Smooth muscle cell (in vitro differentiated cells): ENCODE data around the gene RINL. TPM values are rescaled to one million over a fixed set of nuclear protein-coding genes. Genes with fewer than 3 reads are reported as not detected.

Source experiments
- DNase-seq: peaks from one replicate; lab custom pipeline; 2025; ENCODE audit not compliant: unreplicated experiment; lab: John Stamatoyannopoulos, UW
- H2AFZ ChIP-seq: fragments of 200-600 bp; sonication (generic); 2 replicates; pipeline ENCODE4 v1.6.0; 2016; ENCODE audit warnings: antibody characterized with exemption, low read depth, mild to moderate bottlenecking
- H3F3A ChIP-seq: fragments of 200-600 bp; sonication (generic); 2 replicates; pipeline ENCODE4 v1.6.0; 2017; ENCODE audit warnings: antibody characterized with exemption, low read depth
- H3K27ac ChIP-seq: fragments of 200-600 bp; sonication (generic); 2 replicates; pipeline ENCODE4 v1.5.1; 2016; ENCODE audit warnings: low read depth, mild to moderate bottlenecking
- H3K27me3 ChIP-seq: fragments of 200-600 bp; sonication (generic); 2 replicates; pipeline ENCODE4 v1.6.1; 2016; ENCODE audit warnings: low read depth, mild to moderate bottlenecking
- H3K36me3 ChIP-seq: fragments of 200-600 bp; sonication (generic); 2 replicates; pipeline ENCODE4 v1.5.1; 2016; ENCODE audit warnings: low read depth
- H3K4me1 ChIP-seq: fragments of 200-600 bp; sonication (generic); 2 replicates; pipeline ENCODE4 v1.5.1; 2016; ENCODE audit warnings: low read depth
- H3K4me2 ChIP-seq: fragments of 200-600 bp; sonication (generic); 2 replicates; pipeline ENCODE4 v1.6.0; 2016; ENCODE audit warnings: mild to moderate bottlenecking
- H3K4me3 ChIP-seq: fragments of 200-600 bp; sonication (generic); 2 replicates; pipeline ENCODE4 v1.5.1; 2016; ENCODE audit warnings: mild to moderate bottlenecking
- H3K79me2 ChIP-seq: fragments of 200-600 bp; sonication (generic); 2 replicates; pipeline ENCODE4 v1.6.0; 2016; ENCODE audit warnings: low read depth, mild to moderate bottlenecking
- H3K9ac ChIP-seq: fragments of 200-600 bp; sonication (generic); 2 replicates; pipeline ENCODE4 v1.6.0; 2016; ENCODE audit warnings: low read depth
- H3K9me3 ChIP-seq: fragments of 200-600 bp; sonication (generic); replicated peaks from 2 replicates; pipeline ENCODE4 v1.5.1; 2016; ENCODE audit warnings: low read depth
- H4K20me1 ChIP-seq: fragments of 200-600 bp; sonication (generic); 2 replicates; pipeline ENCODE4 v1.6.0; 2016; ENCODE audit warnings: low read depth
- WGBS: methylation state at CpG from one replicate; pipeline ENCODE4 v1.1.7; 2016; ENCODE audit warnings: low lambda C conversion rate; 5-methylcytosine and 5-hydroxymethylcytosine counted together
- polyA plus RNA-seq: library from polyadenylated mRNA; unstranded; fragments of >200 nt; fragmentation: Nextera tagmentation; extraction: Ambion mirVana; gene quantifications from 2 replicates; pipeline ENCODE4 v1.2.1, GENCODE V29; 2016
- total RNA-seq: library from RNA; depleted of rRNA; stranded (reverse); fragments of >200 nt; gene quantifications from 2 replicates; pipeline ENCODE4 v1.2.3, GENCODE V29; 2014
- TF ChIP-seq, protein P1 (sequence below): fragments of 200-600 bp; sonication (generic); IDR thresholded peaks from 2 replicates; pipeline ENCODE4 v1.5.1; 2017; ENCODE audit warnings: borderline replicate concordance, mild to moderate bottlenecking, antibody characterized with exemption; ENCODE audit not compliant: insufficient read depth, poor library complexity, severe bottlenecking

Gene RINL
- total and polyA plus RNA-seq, 2 experiments from 2014 or later: 2.0 to 3.0 TPM

DNA sequence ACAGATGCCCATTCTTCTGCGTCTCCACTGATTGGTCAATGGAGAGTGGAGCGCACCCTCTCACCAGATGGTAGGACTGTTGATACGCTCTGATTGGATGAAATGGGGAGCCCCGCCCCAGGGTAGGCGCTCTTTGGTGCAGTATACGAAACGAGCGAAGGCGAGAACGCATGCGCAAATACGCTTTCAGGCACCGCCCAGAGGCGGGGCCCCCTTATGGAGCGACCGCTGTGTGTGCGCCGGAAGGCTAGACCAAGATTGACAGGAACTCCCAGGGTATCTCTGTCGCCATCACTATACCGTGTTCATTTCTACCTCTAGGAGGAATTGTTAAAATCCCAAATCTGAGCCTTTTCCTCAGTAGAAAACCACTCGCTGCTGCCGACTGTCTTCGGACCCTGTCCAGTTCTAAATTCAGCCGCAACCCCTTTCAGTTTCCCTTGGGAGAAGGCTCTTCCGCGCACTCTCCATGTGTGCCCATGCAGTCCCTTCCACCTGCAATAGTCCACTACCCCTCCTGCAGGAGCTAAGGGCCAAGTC, 27.6 kb downstream of the RINL start:
- Histone ChIP-seq H3K27me3 (no peaks in the 10 kb centered on the region), H3K4me3 (peak overlapping the region; percentile 52), H3K4me2 (peak overlapping the region; percentile 85), H3F3A (peaks cover 12% of the 10 kb centered on the region), H4K20me1 (peaks cover 37% of the 10 kb centered on the region), H3K79me2 (peaks cover 35% of the 10 kb centered on the region), H3K4me1 (peaks cover 16% of the 10 kb centered on the region), H3K9ac (peak overlapping the region; percentile 72), H3K27ac (peak overlapping the region; percentile 93), H3K9me3 (no peaks in the 10 kb centered on the region), H3K36me3 (peaks cover 11% of the 10 kb centered on the region), H2AFZ (no peak overlapping the region)
- DNase-seq: peak; percentile 99
- WGBS: 1% methylated on average over 26 of the region's 26 CpGs
- TF ChIP-seq, protein P1, sequence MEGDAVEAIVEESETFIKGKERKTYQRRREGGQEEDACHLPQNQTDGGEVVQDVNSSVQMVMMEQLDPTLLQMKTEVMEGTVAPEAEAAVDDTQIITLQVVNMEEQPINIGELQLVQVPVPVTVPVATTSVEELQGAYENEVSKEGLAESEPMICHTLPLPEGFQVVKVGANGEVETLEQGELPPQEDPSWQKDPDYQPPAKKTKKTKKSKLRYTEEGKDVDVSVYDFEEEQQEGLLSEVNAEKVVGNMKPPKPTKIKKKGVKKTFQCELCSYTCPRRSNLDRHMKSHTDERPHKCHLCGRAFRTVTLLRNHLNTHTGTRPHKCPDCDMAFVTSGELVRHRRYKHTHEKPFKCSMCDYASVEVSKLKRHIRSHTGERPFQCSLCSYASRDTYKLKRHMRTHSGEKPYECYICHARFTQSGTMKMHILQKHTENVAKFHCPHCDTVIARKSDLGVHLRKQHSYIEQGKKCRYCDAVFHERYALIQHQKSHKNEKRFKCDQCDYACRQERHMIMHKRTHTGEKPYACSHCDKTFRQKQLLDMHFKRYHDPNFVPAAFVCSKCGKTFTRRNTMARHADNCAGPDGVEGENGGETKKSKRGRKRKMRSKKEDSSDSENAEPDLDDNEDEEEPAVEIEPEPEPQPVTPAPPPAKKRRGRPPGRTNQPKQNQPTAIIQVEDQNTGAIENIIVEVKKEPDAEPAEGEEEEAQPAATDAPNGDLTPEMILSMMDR: no peak

DNA sequence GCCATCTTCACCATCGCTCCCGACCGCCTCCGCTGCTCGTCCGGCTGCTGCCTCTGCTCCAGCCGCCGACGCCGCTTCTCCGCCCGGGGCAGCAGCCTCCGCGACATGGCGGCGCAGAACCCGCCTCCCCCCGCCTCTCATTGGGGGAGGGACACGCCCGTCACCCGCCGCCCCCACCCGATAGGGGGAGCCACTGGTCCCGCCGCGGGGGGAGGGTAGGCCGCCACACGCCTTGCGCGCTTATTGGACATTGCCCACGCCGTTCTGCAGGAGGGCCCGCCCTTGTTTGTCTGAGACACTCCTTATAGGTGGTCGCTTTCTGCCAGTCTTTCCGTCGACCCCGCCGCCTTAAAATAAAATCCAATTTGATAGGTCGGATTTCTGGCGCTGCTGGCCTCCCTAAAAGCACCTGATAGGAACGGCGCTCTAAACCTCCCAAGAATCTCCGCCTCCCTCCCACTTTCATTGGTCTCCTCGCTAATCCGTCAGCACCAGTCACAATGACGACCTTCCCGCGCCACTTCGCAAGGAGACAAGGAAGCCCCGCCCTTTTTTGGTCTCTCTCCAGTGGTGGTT, 28.1 kb downstream of the RINL start, which contains the start of gene HNRNPL:
TSS of gene HNRNPL (minus strand) at position 127 of the 576 bp plus-strand sequence. CDS start at position 107, 20 bp downstream.
- Histone ChIP-seq H3K9me3 (no peaks in the 10 kb centered on the region), H3K4me2 (peak within 1 kb of the TSS; percentile 95), H3K36me3 (peaks cover 16% of the 10 kb centered on the region), H3F3A (peaks cover 16% of the 10 kb centered on the region), H3K27me3 (no peaks in the 10 kb centered on the region), H3K27ac (peak within 1 kb of the TSS; percentile 100), H3K79me2 (peaks cover 41% of the 10 kb centered on the region), H4K20me1 (peaks cover 42% of the 10 kb centered on the region), H2AFZ (no peak within 1 kb of the TSS), H3K4me3 (peak within 1 kb of the TSS; percentile 98), H3K9ac (peak within 1 kb of the TSS; percentile 99), H3K4me1 (peaks cover 16% of the 10 kb centered on the region)
- TF ChIP-seq, protein P1: peak; percentile 45
- WGBS: under 1% methylated on average over 49 of the region's 50 CpGs
- peak; percentile 99 for DNase-seq

DNA sequence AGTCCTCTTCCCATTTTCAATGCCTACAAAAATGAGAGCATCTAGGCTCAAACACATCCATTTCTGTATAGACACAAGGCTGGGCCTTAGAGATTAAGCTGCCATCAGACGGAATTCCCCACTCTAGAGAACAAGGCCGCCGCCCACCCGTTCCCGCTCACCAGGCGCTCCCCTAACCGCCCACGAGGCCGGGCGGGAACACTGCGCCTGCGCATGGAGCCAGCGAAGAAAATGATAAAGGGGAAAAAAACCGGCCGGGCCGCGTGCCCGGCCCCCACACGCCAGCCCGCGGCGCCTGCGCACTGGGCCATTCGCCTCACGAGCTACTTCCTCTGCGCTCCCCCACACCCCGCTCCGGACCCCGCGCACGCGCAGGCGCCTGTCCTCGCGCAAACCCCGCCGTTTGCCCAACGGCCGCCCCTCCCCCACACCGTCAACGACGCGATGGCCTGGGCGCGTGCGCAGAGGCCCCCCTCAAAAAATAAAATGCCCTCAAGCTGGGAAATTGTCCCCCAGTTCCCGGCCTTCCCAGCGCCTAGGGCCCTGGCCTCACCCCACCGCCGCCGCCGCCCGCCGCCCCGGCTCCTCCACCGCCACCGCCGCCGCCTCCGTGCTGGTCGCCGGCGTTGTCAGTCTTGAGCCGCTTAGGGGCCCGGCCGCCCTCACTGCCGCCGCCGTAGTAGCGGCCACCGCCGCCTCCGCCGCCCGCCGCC, 28.8 kb downstream of the RINL start:
- Histone ChIP-seq H3K9me3 (no peaks in the 10 kb centered on the region), H2AFZ (no peak overlapping the region), H3K9ac (peak overlapping the region; percentile 99), H3K4me3 (peak overlapping the region; percentile 98), H4K20me1 (peaks cover 49% of the 10 kb centered on the region), H3K27ac (peak overlapping the region; percentile 100), H3K36me3 (peaks cover 21% of the 10 kb centered on the region), H3F3A (peaks cover 21% of the 10 kb centered on the region), H3K4me1 (peaks cover 16% of the 10 kb centered on the region), H3K79me2 (peaks cover 47% of the 10 kb centered on the region), H3K4me2 (peak overlapping the region; percentile 95), H3K27me3 (no peaks in the 10 kb centered on the region)
- 0% methylated on average over 36 of the region's 76 CpGs for WGBS
- TF ChIP-seq, protein P1: no peak
- DNase-seq: peak; percentile 96
